Neuron (in vitro differentiated cells): ENCODE data around the gene CCNY.
"Not testable (repeated sequence)": the region's sequence is repeated elsewhere in the genome, so short reads cannot be mapped to it uniquely, and the experiment has no call there.

Experiments used
- H2AFZ ChIP-seq: one replicate; pipeline ENCODE4 v1.6.1; 2013; ENCODE audit warnings: low read depth, mild to moderate bottlenecking, inconsistent platforms, low read length, moderate library complexity
- H3K27me3 ChIP-seq: one replicate; pipeline ENCODE4 v1.6.1; 2013; ENCODE audit warnings: low read length; ENCODE audit not compliant: insufficient read depth
- H3K36me3 ChIP-seq: one replicate; pipeline ENCODE4 v1.6.1; 2013; ENCODE audit warnings: low read length; ENCODE audit not compliant: insufficient read depth
- H3K4me1 ChIP-seq: one replicate; pipeline ENCODE4 v1.6.1; 2013; ENCODE audit warnings: low read length; ENCODE audit not compliant: insufficient read depth
- H3K4me3 ChIP-seq: 2 replicates; pipeline ENCODE4 v1.5.1; 2013; ENCODE audit warnings: mild to moderate bottlenecking, low read length, moderate library complexity
- H3K9me3 ChIP-seq: one replicate; pipeline ENCODE4 v1.6.1; 2013; ENCODE audit warnings: low read length

CCNY gene

GRCh38 chr10:35336084-35336831 is at the start of gene CCNY:
CCNY (plus strand) TSS chr10:35336509; CDS start chr10:35337054, 545 bp downstream.
- Histone ChIP-seq H3K4me3 (peak within 1 kb of the TSS; percentile 72), H3K9me3 (peaks cover 2% of the 10 kb centered on the region), H3K27me3 (no peaks in the 10 kb centered on the region), H2AFZ (peak within 1 kb of the TSS; percentile 43), H3K36me3 (peaks cover 5% of the 10 kb centered on the region), H3K4me1 (peaks cover 31% of the 10 kb centered on the region)

- H3K4me3 ChIP-seq = no peak overlapping the region
- H2AFZ ChIP-seq = no peak overlapping the region
- no peaks in the 10 kb centered on the region for H3K9me3 ChIP-seq
- H3K4me1 ChIP-seq = no peaks in the 10 kb centered on the region
- H3K36me3 ChIP-seq = no peaks in the 10 kb centered on the region
- no peaks in the 10 kb centered on the region for H3K27me3 ChIP-seq
Observed at GRCh38 chr10:35289198-35289597, 47.1 kb upstream of the CCNY start.

- H3K9me3 ChIP-seq = no peaks in the 10 kb centered on the region
Observed at GRCh38 chr10:35294506-35294905, 41.8 kb upstream of the CCNY start.

GRCh38 chr10:35299016-35299415 is 37.3 kb upstream of the CCNY start:
- no peaks in the 10 kb centered on the region for H3K4me1 ChIP-seq
- H2AFZ ChIP-seq = no peak overlapping the region
- no peaks in the 10 kb centered on the region for H3K9me3 ChIP-seq
- no peak overlapping the region for H3K4me3 ChIP-seq
- no peaks in the 10 kb centered on the region for H3K27me3 ChIP-seq
- no peaks in the 10 kb centered on the region for H3K36me3 ChIP-seq

More at GRCh38 chr10:35294506-35294905, 41.8 kb upstream of the CCNY start:
- H3K4me1 ChIP-seq = no peaks in the 10 kb centered on the region
- H3K27me3 ChIP-seq = no peaks in the 10 kb centered on the region
- no peaks in the 10 kb centered on the region for H3K36me3 ChIP-seq
- no peak overlapping the region for H3K4me3 ChIP-seq
- H2AFZ ChIP-seq = no peak overlapping the region

- Histone ChIP-seq H3K4me3 (no peak overlapping the region), H3K9me3 (no peaks in the 10 kb centered on the region), H3K4me1 (no peaks in the 10 kb centered on the region), H3K36me3 (no peaks in the 10 kb centered on the region), H2AFZ (no peak overlapping the region), H3K27me3 (no peaks in the 10 kb centered on the region)
Observed at GRCh38 chr10:35300063-35300699, 36.1 kb upstream of the CCNY start.

- H3K36me3 ChIP-seq = no peaks in the 10 kb centered on the region
- no peaks in the 10 kb centered on the region for H3K27me3 ChIP-seq
- no peak overlapping the region for H2AFZ ChIP-seq
- no peaks in the 10 kb centered on the region for H3K9me3 ChIP-seq
- H3K4me1 ChIP-seq = peaks cover 4% of the 10 kb centered on the region
- no peak overlapping the region for H3K4me3 ChIP-seq
Observed at GRCh38 chr10:35304649-35305048, 31.7 kb upstream of the CCNY start.

GRCh38 chr10:35306852-35307251 is 29.5 kb upstream of the CCNY start:
- peaks cover 4% of the 10 kb centered on the region for H3K4me1 ChIP-seq

GRCh38 chr10:35307297-35307696 is 29.0 kb upstream of the CCNY start:
- Histone ChIP-seq H3K4me3 (no peak overlapping the region), H2AFZ (no peak overlapping the region), H3K27me3 (no peaks in the 10 kb centered on the region), H3K9me3 (no peaks in the 10 kb centered on the region), H3K36me3 (no peaks in the 10 kb centered on the region), H3K4me1 (peaks cover 4% of the 10 kb centered on the region)

More at GRCh38 chr10:35306852-35307251, 29.5 kb upstream of the CCNY start:
- Histone ChIP-seq H2AFZ (no peak overlapping the region), H3K27me3 (no peaks in the 10 kb centered on the region), H3K4me3 (no peak overlapping the region), H3K9me3 (no peaks in the 10 kb centered on the region), H3K36me3 (no peaks in the 10 kb centered on the region)

GRCh38 chr10:35308809-35309208 is 27.5 kb upstream of the CCNY start:
- Histone ChIP-seq H3K4me1 (peaks cover 4% of the 10 kb centered on the region), H3K9me3 (no peaks in the 10 kb centered on the region), H3K27me3 (no peaks in the 10 kb centered on the region), H3K36me3 (no peaks in the 10 kb centered on the region), H3K4me3 (no peak overlapping the region), H2AFZ (no peak overlapping the region)

GRCh38 chr10:35314142-35314541 is 22.2 kb upstream of the CCNY start:
- not testable (repeated sequence) for H3K4me1 ChIP-seq, H3K9me3 ChIP-seq, H3K4me3 ChIP-seq, H3K27me3 ChIP-seq, H2AFZ ChIP-seq
- peaks cover 20% of the 10 kb centered on the region for H3K36me3 ChIP-seq

- not testable (repeated sequence) for H3K27me3 ChIP-seq, H3K4me1 ChIP-seq, H3K4me3 ChIP-seq, H3K9me3 ChIP-seq, H2AFZ ChIP-seq
- peaks cover 20% of the 10 kb centered on the region for H3K36me3 ChIP-seq
Observed at GRCh38 chr10:35315235-35315634, 21.1 kb upstream of the CCNY start.

GRCh38 chr10:35316218-35316967 is 19.9 kb upstream of the CCNY start:
- Histone ChIP-seq H3K4me1 (no peaks in the 10 kb centered on the region), H3K27me3 (no peaks in the 10 kb centered on the region), H2AFZ (no peak overlapping the region), H3K36me3 (peaks cover 25% of the 10 kb centered on the region), H3K9me3 (peaks cover 4% of the 10 kb centered on the region), H3K4me3 (no peak overlapping the region)

GRCh38 chr10:35318551-35318950 is 17.8 kb upstream of the CCNY start:
- Histone ChIP-seq H3K4me3 (no peak overlapping the region), H3K36me3 (peaks cover 30% of the 10 kb centered on the region), H3K27me3 (no peaks in the 10 kb centered on the region), H3K4me1 (no peaks in the 10 kb centered on the region), H3K9me3 (peaks cover 4% of the 10 kb centered on the region), H2AFZ (no peak overlapping the region)
